Mesenchymal stem cell (in vitro differentiated cells and primary cell): ENCODE measurements around the gene MYO10.

Source experiments
- DNase-seq: peaks from one replicate; pipeline ENCODE4 v3.0.0-alpha.2; 2013
- H2AFZ ChIP-seq: one replicate; pipeline ENCODE4 v1.6.1; 2013; ENCODE audit warnings: low read depth, mild to moderate bottlenecking, control low read depth, inconsistent platforms, low read length, moderate library complexity
- H2AK5ac ChIP-seq: 2 replicates; pipeline ENCODE4 v1.6.1; 2013; ENCODE audit warnings: low read length, moderate library complexity, mild to moderate bottlenecking, inconsistent platforms; ENCODE audit not compliant: severe bottlenecking
- H2BK120ac ChIP-seq: one replicate; pipeline ENCODE4 v1.6.1; 2013; ENCODE audit warnings: low read depth, mild to moderate bottlenecking, inconsistent platforms, low read length, moderate library complexity
- H2BK12ac ChIP-seq, 2 experiments: one replicate each; pipeline ENCODE4 v1.6.1; 2013; ENCODE audit warnings: inconsistent platforms in 2 of 2, low read length in 2 of 2, mild to moderate bottlenecking in 2 of 2, moderate library complexity in 2 of 2, control low read depth in 1 of 2
- H2BK15ac ChIP-seq: one replicate; pipeline ENCODE4 v1.6.1; 2013; ENCODE audit warnings: mild to moderate bottlenecking, low read depth, inconsistent platforms; ENCODE audit not compliant: poor library complexity, severe bottlenecking
- H2BK5ac ChIP-seq: 2 replicates; pipeline ENCODE4 v1.6.1; 2013; ENCODE audit warnings: low read depth, mild to moderate bottlenecking, low read length, control low read depth, inconsistent platforms; ENCODE audit not compliant: poor library complexity, severe bottlenecking
- H3K14ac ChIP-seq, 2 experiments: one replicate each; pipeline ENCODE4 v1.6.1; 2013; ENCODE audit warnings: inconsistent platforms in 2 of 2, low read length in 2 of 2, control low read depth in 1 of 2, mild to moderate bottlenecking in 1 of 2, moderate library complexity in 1 of 2
- H3K18ac ChIP-seq, 2 experiments: one replicate each; pipeline ENCODE4 v1.6.1; 2013; ENCODE audit warnings: inconsistent platforms in 2 of 2, low read length in 2 of 2, control low read depth in 1 of 2, low read depth in 1 of 2, mild to moderate bottlenecking in 1 of 2
- H3K23ac ChIP-seq, 2 experiments: one replicate each; pipeline ENCODE4 v1.6.1; 2013; ENCODE audit warnings: inconsistent platforms in 2 of 2, low read length in 2 of 2, mild to moderate bottlenecking in 2 of 2, moderate library complexity in 2 of 2, control low read depth in 1 of 2
- H3K27ac ChIP-seq: 2 replicates; pipeline ENCODE4 v1.5.1; 2013; ENCODE audit warnings: mild to moderate bottlenecking, moderate library complexity, low read length, control low read depth, inconsistent platforms; ENCODE audit not compliant: poor library complexity, severe bottlenecking
- H3K27me3 ChIP-seq, 2 experiments: 2 replicates each; pipeline versions ENCODE4 v1.6.1 to v1.7.0; 2013; ENCODE audit warnings: low read length in 2 of 2, mild to moderate bottlenecking in 2 of 2, moderate library complexity in 2 of 2, control low read depth in 1 of 2, inconsistent platforms in 1 of 2; ENCODE audit not compliant: control insufficient read depth in 1 of 2, insufficient read depth in 1 of 2
- H3K36me3 ChIP-seq, 2 experiments: 2 replicates each; pipeline versions ENCODE4 v1.6.1 to v1.7.0; 2013; ENCODE audit warnings: low read length in 2 of 2, control low read depth in 1 of 2, inconsistent platforms in 1 of 2, low read depth in 1 of 2, mild to moderate bottlenecking in 1 of 2; ENCODE audit not compliant: insufficient read depth in 2 of 2, control insufficient read depth in 1 of 2
- H3K4ac ChIP-seq, 2 experiments: one replicate each; pipeline ENCODE4 v1.6.1; 2013; ENCODE audit warnings: inconsistent platforms in 2 of 2, low read length in 2 of 2, mild to moderate bottlenecking in 2 of 2, moderate library complexity in 2 of 2, control low read depth in 1 of 2, low read depth in 1 of 2
- H3K4me1 ChIP-seq: 2 replicates; pipeline ENCODE4 v1.6.1; 2013; ENCODE audit warnings: low read depth, low read length, control low read depth; ENCODE audit not compliant: control insufficient read depth, insufficient read depth
- H3K4me2 ChIP-seq: 2 replicates; pipeline ENCODE4 v1.6.1; 2013; ENCODE audit warnings: low read length, mild to moderate bottlenecking, inconsistent platforms; ENCODE audit not compliant: poor library complexity, severe bottlenecking
- H3K4me3 ChIP-seq, 2 experiments: 2 replicates each; pipeline versions ENCODE4 v1.5.1 to v1.7.0; 2013; ENCODE audit warnings: low read length in 2 of 2, mild to moderate bottlenecking in 2 of 2, control low read depth in 1 of 2, low read depth in 1 of 2; ENCODE audit not compliant: insufficient read depth in 1 of 2
- H3K79me1 ChIP-seq: replicated peaks from 2 replicates; pipeline ENCODE4 v1.6.1; 2013; ENCODE audit warnings: mild to moderate bottlenecking, control low read depth, low read length, inconsistent platforms; ENCODE audit not compliant: poor library complexity, severe bottlenecking
- H3K9ac ChIP-seq: 2 replicates; pipeline ENCODE4 v1.7.0; 2013; ENCODE audit warnings: mild to moderate bottlenecking, low read length, moderate library complexity
- H3K9me3 ChIP-seq: 2 replicates; pipeline ENCODE4 v1.7.0; 2013; ENCODE audit warnings: mild to moderate bottlenecking, low read length; ENCODE audit not compliant: control insufficient read depth
- H4K8ac ChIP-seq: one replicate; pipeline ENCODE4 v1.6.1; 2013; ENCODE audit warnings: inconsistent platforms, mild to moderate bottlenecking, low read length, moderate library complexity
- H4K91ac ChIP-seq: one replicate; pipeline ENCODE4 v1.6.1; 2013; ENCODE audit warnings: mild to moderate bottlenecking, low read length, inconsistent platforms
- WGBS: methylation state at CpG from one replicate; pipeline ENCODE4 v1.1.7; 2013; ENCODE audit warnings: mixed read lengths; 5-methylcytosine and 5-hydroxymethylcytosine counted together

Gene MYO10

DNA sequence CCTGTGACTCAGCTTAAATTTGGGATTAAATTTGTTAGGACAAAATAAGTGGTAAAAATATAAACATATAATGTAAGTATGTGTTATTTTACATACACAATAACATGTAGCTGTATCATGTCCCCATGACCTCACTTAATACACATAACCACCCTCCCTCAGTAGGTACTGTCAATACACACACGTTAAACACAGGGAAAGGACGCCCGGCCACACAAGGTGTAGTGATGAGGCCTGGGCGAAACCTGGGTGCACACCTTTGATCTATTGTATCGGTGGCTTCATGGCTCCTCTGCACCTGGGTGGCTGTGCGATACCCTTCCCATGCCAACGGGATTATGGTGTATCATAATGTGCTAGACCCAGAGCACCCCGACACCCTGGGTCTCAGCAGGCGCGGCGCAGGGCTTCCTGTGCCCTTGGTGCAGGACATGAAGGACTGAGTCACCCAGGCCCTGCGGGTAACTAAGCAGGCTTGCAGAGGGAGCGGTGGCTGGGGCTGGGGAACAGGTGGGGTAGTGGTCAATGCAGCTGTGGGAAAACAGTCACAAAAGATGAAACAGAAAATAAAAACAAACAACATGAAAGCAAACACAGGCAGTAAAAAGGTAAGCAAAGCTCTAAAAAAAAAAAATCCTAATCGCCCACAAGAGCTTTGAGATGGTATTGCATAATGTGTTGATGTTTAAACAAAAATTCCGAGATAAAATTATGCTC lies 191.8 kb downstream of the MYO10 start:
- no peak overlapping the region for H4K91ac ChIP-seq
- WGBS = 91% methylated on average over 13 of the region's 15 CpGs

GRCh38 chr5:16742938-16743337 lies 193.2 kb downstream of the MYO10 start:
- peaks cover 1% of the 10 kb centered on the region for H3K4me1 ChIP-seq
- H2BK120ac ChIP-seq = no peak overlapping the region
- H3K4ac ChIP-seq = no peak overlapping the region
- peaks cover 16% of the 10 kb centered on the region for H3K79me1 ChIP-seq
- peaks cover 0 to 11% of the 10 kb centered on the region in 2 experiments for H3K36me3 ChIP-seq
- DNase-seq = peak; percentile 78
- no peak overlapping the region for H2AFZ ChIP-seq
- H3K9ac ChIP-seq = no peak overlapping the region
- H3K23ac ChIP-seq = no peak overlapping the region
- no peak overlapping the region for H2BK15ac ChIP-seq
- no peak overlapping the region for H3K4me3 ChIP-seq
- WGBS = 54% methylated on average over 5 of the region's 5 CpGs
- H3K27me3 ChIP-seq = no peaks in the 10 kb centered on the region
- no peak overlapping the region for H4K8ac ChIP-seq
- no peak overlapping the region for H2AK5ac ChIP-seq
- no peak overlapping the region for H3K27ac ChIP-seq
- H3K14ac ChIP-seq = no peak overlapping the region
- no peak overlapping the region for H4K91ac ChIP-seq
- H2BK12ac ChIP-seq = no peak overlapping the region
- H3K4me2 ChIP-seq = no peak overlapping the region
- H3K9me3 ChIP-seq = no peaks in the 10 kb centered on the region
- no peak overlapping the region for H3K18ac ChIP-seq
- H2BK5ac ChIP-seq = no peak overlapping the region

More for the DNA sequence above, 191.8 kb downstream of the MYO10 start:
- H2BK12ac ChIP-seq = peak overlapping the region in 1 of 2 experiments; percentile 6
- no peaks in the 10 kb centered on the region for H3K27me3 ChIP-seq
- H3K9me3 ChIP-seq = no peaks in the 10 kb centered on the region
- H3K36me3 ChIP-seq = peaks cover 0 to 17% of the 10 kb centered on the region in 2 experiments
- peaks cover 1% of the 10 kb centered on the region for H3K4me1 ChIP-seq
- no peak overlapping the region for H3K14ac ChIP-seq
- H3K9ac ChIP-seq = no peak overlapping the region
- no peak overlapping the region for H3K18ac ChIP-seq
- no peak overlapping the region for H3K4me2 ChIP-seq
- peak overlapping the region in 1 of 2 experiments; percentile 90 for H3K4ac ChIP-seq
- no peak overlapping the region for H4K8ac ChIP-seq
- peak; percentile 60 for DNase-seq
- H2BK120ac ChIP-seq = no peak overlapping the region
- H3K4me3 ChIP-seq = no peak overlapping the region
- H3K27ac ChIP-seq = no peak overlapping the region
- H2BK15ac ChIP-seq = no peak overlapping the region
- H3K79me1 ChIP-seq = peaks cover 16% of the 10 kb centered on the region
- H2BK5ac ChIP-seq = no peak overlapping the region
- no peak overlapping the region for H2AK5ac ChIP-seq
- H2AFZ ChIP-seq = no peak overlapping the region
- no peak overlapping the region for H3K23ac ChIP-seq

GRCh38 chr5:16740811-16741392 lies 195.2 kb downstream of the MYO10 start:
- DNase-seq = peak; percentile 74
- Histone ChIP-seq H3K4me3 (peak overlapping the region in 1 of 2 experiments; percentile 66), H3K27me3 (no peaks in the 10 kb centered on the region), H3K4me2 (no peak overlapping the region), H3K36me3 (peaks cover 0 to 10% of the 10 kb centered on the region in 2 experiments), H2BK15ac (no peak overlapping the region), H3K23ac (no peak overlapping the region), H2BK5ac (no peak overlapping the region), H3K9me3 (no peaks in the 10 kb centered on the region), H2BK120ac (no peak overlapping the region), H3K14ac (no peak overlapping the region), H3K27ac (no peak overlapping the region), H3K4ac (no peak overlapping the region), H2BK12ac (no peak overlapping the region), H2AK5ac (no peak overlapping the region), H4K8ac (no peak overlapping the region), H4K91ac (no peak overlapping the region), H3K79me1 (peaks cover 13% of the 10 kb centered on the region), H3K9ac (peak overlapping the region; percentile 87), H3K4me1 (peaks cover 1% of the 10 kb centered on the region), H3K18ac (no peak overlapping the region), H2AFZ (no peak overlapping the region)
- WGBS = 58% methylated on average over 8 of the region's 11 CpGs

DNA sequence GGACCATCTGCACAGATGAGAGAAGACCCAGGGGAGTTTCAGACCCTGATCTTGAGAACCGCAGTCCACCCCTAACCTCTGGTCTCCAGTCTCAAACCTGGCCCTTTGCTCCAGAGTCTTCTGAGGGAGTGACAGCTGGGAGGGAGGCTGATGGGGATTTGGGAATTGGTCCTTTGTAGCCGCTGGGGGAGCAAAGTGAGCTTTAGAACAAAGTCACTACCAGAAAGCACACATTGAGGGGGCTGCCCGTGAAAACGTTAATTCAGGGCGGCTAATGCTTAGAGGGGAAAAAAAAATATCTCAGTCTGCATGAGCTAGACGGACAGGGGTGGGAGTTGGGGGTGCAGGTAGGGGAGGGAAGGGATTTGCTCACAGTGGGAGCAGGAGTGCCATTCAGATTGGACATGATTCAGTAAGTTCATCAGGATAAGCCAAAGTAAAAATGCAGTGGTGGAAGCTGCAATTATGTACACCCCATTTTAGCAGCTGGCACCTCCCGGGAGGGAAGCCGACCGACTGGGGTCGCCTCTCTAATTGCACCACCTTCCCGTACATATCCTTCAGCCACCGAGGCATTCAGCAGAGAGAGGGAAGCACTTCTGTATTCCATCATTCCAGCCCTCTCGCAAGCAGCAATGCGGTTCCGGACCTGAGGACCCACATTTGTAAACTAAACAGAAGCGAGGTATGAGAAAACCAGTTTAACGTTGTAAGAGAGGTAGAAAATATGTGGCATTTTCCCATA lies 195.8 kb downstream of the MYO10 start:
- WGBS = 69% methylated on average over 16 of the region's 17 CpGs
- Histone ChIP-seq H3K14ac (peak overlapping the region in 1 of 2 experiments; percentile 47), H3K4ac (no peak overlapping the region), H3K18ac (no peak overlapping the region), H3K9ac (peak overlapping the region; percentile 87), H3K36me3 (peaks cover 0 to 10% of the 10 kb centered on the region in 2 experiments), H3K79me1 (peaks cover 16% of the 10 kb centered on the region), H4K8ac (no peak overlapping the region), H2AFZ (no peak overlapping the region), H3K23ac (no peak overlapping the region), H3K27me3 (no peaks in the 10 kb centered on the region), H3K9me3 (no peaks in the 10 kb centered on the region), H3K27ac (no peak overlapping the region), H3K4me1 (peaks cover 1% of the 10 kb centered on the region), H4K91ac (no peak overlapping the region), H2BK12ac (peak overlapping the region in 1 of 2 experiments; percentile 18), H2BK120ac (no peak overlapping the region), H2BK15ac (no peak overlapping the region), H3K4me3 (peak overlapping the region in 1 of 2 experiments; percentile 66), H3K4me2 (no peak overlapping the region), H2BK5ac (no peak overlapping the region), H2AK5ac (no peak overlapping the region)
- DNase-seq = no peak
